NT2/D1 (cell line): ENCODE data around the gene ARMC8.

Source experiments
- DNase-seq: peaks from one replicate; pipeline ENCODE4 v3.0.0-alpha.2; 2011; ENCODE audit warnings: low read depth, low spot score
- H3K27me3 ChIP-seq: 2 replicates; pipeline ENCODE4 v1.6.0; 2011; ENCODE audit warnings: mild to moderate bottlenecking; ENCODE audit not compliant: insufficient read length, insufficient read depth
- H3K36me3 ChIP-seq: 2 replicates; pipeline ENCODE4 v1.6.1; 2011; ENCODE audit warnings: mild to moderate bottlenecking, low read length, mixed read lengths; ENCODE audit not compliant: insufficient read depth, insufficient read length
- H3K4me1 ChIP-seq: 2 replicates; pipeline ENCODE4 v1.5.1; 2011; ENCODE audit not compliant: insufficient read depth, insufficient read length
- H3K4me3 ChIP-seq: 2 replicates; pipeline ENCODE4 v1.5.1; 2011; ENCODE audit warnings: low read depth; ENCODE audit not compliant: insufficient read length
- H3K9ac ChIP-seq: 2 replicates; pipeline ENCODE4 v1.6.0; 2011; ENCODE audit warnings: low read depth; ENCODE audit not compliant: insufficient read length
- H3K9me3 ChIP-seq: 2 replicates; pipeline ENCODE4 v1.5.1; 2011; ENCODE audit warnings: mild to moderate bottlenecking, low read length; ENCODE audit not compliant: insufficient read depth
- SUZ12 ChIP-seq: IDR thresholded peaks from 2 replicates; pipeline ENCODE4 v1.6.1; 2011; ENCODE audit not compliant: insufficient read length, insufficient read depth; ENCODE audit errors: extremely low read depth
- YY1 ChIP-seq: IDR thresholded peaks from 2 replicates; pipeline ENCODE4 v1.6.1; 2011; ENCODE audit not compliant: insufficient read length, insufficient read depth
- ZNF274 ChIP-seq: IDR thresholded peaks from 2 replicates; pipeline ENCODE4 v1.6.1; 2011; ENCODE audit warnings: mild to moderate bottlenecking, low read depth, low read length

The ARMC8 gene

DNA sequence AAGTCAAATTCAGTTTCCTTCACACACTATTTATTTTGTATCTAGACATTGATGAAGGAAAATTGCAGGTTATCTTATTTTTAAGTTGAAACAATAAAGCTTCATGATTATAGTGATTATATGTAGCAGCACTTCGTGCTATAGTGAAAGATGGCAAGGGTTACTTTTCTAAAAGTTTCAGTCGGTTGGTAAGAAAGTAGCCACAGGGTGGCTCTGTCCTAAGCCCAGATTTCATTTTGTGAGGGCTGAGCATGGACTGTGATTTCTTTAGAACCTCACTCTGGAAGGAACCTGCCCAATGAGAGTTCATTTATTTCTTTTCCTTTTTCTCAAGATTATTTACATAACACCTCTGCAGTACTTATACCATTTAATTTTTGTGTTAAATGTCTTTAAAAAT is 76.0 kb downstream of the ARMC8 start:
- Histone ChIP-seq H3K9ac (no peak overlapping the region), H3K36me3 (peaks cover 29% of the 10 kb centered on the region), H3K4me3 (no peak overlapping the region), H3K4me1 (no peaks in the 10 kb centered on the region), H3K9me3 (no peaks in the 10 kb centered on the region), H3K27me3 (no peaks in the 10 kb centered on the region)
- no peak for DNase-seq
- no peak for TF ChIP-seq SUZ12
- TF ChIP-seq ZNF274 = no peak
- no peak for TF ChIP-seq YY1

DNA sequence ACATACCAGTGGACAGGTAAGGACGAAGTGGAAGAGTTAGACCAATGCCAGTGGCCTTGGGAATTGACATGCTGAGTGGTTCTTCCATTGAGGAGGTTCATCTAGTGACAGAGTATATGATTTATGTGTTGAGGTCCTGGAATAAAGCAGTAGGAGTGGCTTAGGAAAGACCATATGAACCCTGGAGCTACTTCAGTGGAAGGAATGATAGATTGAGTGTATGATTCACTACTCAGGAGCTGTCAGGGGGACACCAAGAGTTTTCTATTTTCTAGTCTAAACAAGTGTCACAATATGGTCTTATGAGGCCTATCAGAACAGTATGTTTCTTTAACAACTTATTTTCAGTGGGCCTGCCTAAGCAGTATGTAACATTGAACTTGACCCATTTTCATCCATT is 78.6 kb downstream of the ARMC8 start:
- DNase-seq = no peak
- Histone ChIP-seq H3K9ac (no peak overlapping the region), H3K4me3 (no peak overlapping the region), H3K9me3 (no peaks in the 10 kb centered on the region), H3K36me3 (peaks cover 33% of the 10 kb centered on the region), H3K27me3 (no peaks in the 10 kb centered on the region), H3K4me1 (no peaks in the 10 kb centered on the region)
- no peak for TF ChIP-seq YY1
- TF ChIP-seq SUZ12 = no peak
- no peak for TF ChIP-seq ZNF274

DNA sequence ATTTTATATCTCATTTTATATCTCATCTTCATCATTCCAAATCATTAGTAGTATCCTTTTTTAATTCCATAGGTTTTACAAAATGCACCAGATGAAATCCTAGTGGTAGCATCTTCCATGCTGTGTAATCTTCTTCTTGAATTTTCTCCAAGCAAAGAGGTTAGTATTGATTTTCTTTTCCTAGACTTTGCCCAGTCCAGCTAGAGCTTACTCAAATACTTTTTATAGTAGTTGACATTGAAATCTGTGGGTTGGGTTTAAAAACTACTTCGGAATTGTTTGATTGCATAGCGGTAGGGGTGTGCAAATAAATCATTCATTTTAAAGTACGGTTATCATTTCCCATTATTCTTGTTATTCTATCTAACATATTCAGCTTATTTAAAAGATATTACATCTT is 80.0 kb downstream of the ARMC8 start:
- Histone ChIP-seq H3K4me1 (no peaks in the 10 kb centered on the region), H3K9me3 (no peaks in the 10 kb centered on the region), H3K4me3 (no peak overlapping the region), H3K27me3 (no peaks in the 10 kb centered on the region), H3K36me3 (peaks cover 42% of the 10 kb centered on the region), H3K9ac (no peak overlapping the region)
- DNase-seq = no peak
- TF ChIP-seq SUZ12 (no peak), YY1 (no peak), ZNF274 (no peak)

DNA sequence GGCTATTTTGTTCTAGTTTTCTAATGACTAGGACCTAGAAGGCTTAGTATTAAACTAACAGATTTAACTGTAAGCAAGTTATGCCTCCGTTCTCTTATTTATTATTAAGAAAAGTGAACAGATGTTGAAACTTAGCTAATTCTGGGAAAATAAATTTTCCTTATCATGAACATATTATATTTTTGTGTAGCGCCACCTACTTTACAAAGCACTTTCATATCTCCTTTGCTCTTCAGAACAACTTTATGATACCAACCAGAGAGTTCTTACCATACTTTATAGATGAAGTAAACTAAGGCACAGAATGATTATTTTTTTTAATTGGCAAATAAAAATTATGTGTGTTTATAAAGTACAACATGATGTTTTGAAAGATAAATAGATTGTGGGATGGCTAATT is 83.1 kb downstream of the ARMC8 start:
- Histone ChIP-seq H3K9me3 (no peaks in the 10 kb centered on the region), H3K9ac (no peak overlapping the region), H3K4me3 (no peak overlapping the region), H3K36me3 (peaks cover 56% of the 10 kb centered on the region), H3K27me3 (no peaks in the 10 kb centered on the region), H3K4me1 (no peaks in the 10 kb centered on the region)
- no peak for TF ChIP-seq ZNF274
- no peak for TF ChIP-seq SUZ12
- no peak for TF ChIP-seq YY1
- DNase-seq = no peak

DNA sequence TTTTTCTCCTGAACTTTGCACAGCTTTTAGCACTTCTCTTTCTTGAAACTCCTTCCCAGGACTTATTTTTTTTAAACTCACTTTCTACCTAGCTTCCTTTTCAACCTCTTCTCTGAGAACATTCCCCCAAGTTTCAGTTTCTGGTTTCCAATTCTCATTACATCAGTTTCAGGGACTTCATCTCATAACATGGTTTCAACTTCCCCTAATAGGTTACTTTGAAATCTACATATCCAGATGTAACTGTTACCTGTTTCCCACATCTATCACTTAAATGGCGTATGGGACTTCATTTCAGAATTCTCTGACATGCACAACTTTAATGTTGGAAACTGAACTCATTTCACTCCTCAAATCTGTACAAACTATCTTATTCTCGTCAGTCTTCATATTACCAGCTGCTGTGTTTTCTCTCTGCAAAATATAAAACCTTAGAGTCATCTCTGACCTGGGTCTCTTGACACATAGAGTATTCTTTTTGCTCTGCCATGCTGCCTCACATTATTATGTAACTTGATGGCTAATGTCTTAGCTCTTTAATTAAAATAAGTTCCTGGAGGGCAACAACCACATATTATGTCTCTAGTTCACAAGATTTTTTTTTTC is 84.2 kb downstream of the ARMC8 start:
- H3K9me3 ChIP-seq = no peaks in the 10 kb centered on the region
- no peak overlapping the region for H3K9ac ChIP-seq
- no peak for DNase-seq
- H3K4me1 ChIP-seq = no peaks in the 10 kb centered on the region
- TF ChIP-seq ZNF274 (no peak), YY1 (no peak), SUZ12 (no peak)
- H3K36me3 ChIP-seq = peaks cover 57% of the 10 kb centered on the region
- no peak overlapping the region for H3K4me3 ChIP-seq
- H3K27me3 ChIP-seq = no peaks in the 10 kb centered on the region

DNA sequence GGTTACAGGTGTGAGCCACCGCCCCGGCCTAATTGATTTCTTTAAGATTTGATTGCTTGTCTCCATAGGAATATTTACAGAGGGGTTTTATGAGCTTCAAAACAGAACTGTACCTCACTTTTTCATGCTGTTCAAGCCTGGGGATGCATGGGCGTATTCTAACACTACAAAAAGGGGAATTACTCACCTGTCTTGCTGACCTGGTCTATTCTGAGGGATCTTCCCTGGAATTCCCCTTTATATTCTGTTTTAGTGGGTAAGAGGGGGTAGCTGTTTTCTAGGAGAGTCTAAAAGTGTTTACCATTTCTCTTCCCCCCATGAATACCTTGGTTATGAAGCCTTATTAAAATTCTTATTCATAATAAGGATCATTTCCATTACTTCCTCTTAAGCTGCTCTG is 94.5 kb downstream of the ARMC8 start:
- no peaks in the 10 kb centered on the region for H3K27me3 ChIP-seq
- no peak for TF ChIP-seq YY1
- TF ChIP-seq ZNF274 = no peak
- TF ChIP-seq SUZ12 = no peak
- no peak overlapping the region for H3K9ac ChIP-seq
- no peaks in the 10 kb centered on the region for H3K9me3 ChIP-seq
- H3K36me3 ChIP-seq = peaks cover 28% of the 10 kb centered on the region
- no peak overlapping the region for H3K4me3 ChIP-seq
- DNase-seq = no peak
- no peaks in the 10 kb centered on the region for H3K4me1 ChIP-seq

DNA sequence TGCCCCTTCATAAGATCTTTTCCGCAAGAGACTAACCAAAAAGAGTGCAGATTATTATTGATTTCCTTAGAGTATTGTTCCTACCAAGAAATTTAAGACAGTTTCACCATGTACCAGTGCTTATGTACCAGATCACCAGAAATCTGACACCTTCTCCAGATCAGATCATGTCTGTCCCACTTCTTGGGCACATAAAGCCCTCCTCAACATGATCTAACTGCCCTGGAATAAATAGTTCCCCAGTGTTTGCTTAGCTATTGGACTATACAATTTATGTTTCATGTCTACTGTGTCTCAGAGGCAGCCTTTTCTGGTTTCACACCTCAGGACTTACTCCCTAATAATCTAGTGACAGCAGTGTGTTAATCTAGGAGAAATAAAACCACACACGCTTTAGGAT is 95.7 kb downstream of the ARMC8 start:
- H3K27me3 ChIP-seq = no peaks in the 10 kb centered on the region
- H3K4me3 ChIP-seq = no peak overlapping the region
- H3K36me3 ChIP-seq = peaks cover 38% of the 10 kb centered on the region
- no peak for DNase-seq
- no peak overlapping the region for H3K9ac ChIP-seq
- H3K4me1 ChIP-seq = no peaks in the 10 kb centered on the region
- H3K9me3 ChIP-seq = no peaks in the 10 kb centered on the region
- TF ChIP-seq SUZ12 = no peak
- TF ChIP-seq ZNF274 = no peak
- no peak for TF ChIP-seq YY1

DNA sequence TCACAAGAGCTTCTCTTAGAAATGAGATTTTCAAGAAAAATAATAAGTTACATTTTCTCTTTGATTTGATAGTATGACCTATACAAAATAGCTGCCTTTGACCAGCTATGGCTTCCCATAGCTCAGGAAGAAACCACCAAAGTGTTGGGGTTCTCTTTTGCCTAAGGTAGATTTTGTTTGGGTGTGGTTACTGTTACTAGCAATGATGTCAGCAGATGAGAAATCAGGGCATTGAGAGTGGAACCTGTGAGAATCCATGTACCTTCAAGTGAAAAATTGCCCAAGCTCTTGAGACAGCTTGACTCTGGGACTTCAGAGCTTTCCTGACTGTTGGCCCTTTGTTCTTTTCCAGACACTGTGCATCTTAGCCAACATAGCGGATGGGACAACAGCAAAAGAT is 97.0 kb downstream of the ARMC8 start:
- peaks cover 48% of the 10 kb centered on the region for H3K36me3 ChIP-seq
- H3K9me3 ChIP-seq = no peaks in the 10 kb centered on the region
- TF ChIP-seq ZNF274 (no peak), SUZ12 (no peak), YY1 (no peak)
- H3K9ac ChIP-seq = no peak overlapping the region
- no peak overlapping the region for H3K4me3 ChIP-seq
- no peak for DNase-seq
- H3K4me1 ChIP-seq = no peaks in the 10 kb centered on the region
- H3K27me3 ChIP-seq = no peaks in the 10 kb centered on the region
